ENCODE data around the gene TXNDC16.

The TXNDC16 gene

DNA sequence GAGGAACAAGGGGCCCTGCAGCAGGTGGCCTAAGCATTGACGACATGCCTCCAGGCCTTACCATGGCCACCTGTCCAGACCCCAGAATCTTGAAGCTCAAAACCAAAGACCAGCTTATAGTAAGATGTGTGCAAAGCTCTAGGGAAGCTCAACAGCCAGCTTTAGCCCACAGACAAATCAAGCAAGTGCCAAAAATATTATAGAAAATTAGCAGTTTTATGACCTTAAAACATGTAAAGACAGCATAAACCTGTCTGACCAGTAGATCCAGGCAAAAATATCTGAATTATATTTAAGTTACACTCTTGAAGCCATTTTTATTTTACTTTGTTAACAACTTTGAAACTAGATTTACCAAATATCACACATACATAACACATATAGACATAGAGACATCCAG, 90.6 kb downstream of the TXNDC16 start:
- Histone ChIP-seq H3K9me3 (ENCODE audit: low read length) (peaks cover 5% of the 10 kb centered on the region), H3K27me3 (ENCODE audit: insufficient read depth, low read length) (no peaks in the 10 kb centered on the region), H2AFZ (ENCODE audit: low read depth, low read length) (no peak overlapping the region), H3K4me3 (ENCODE audit: low read length) (no peak overlapping the region), H3K4me1 (ENCODE audit: insufficient read depth, low read length) (peaks cover 3% of the 10 kb centered on the region), H3K36me3 (ENCODE audit: insufficient read depth, low read length) (peaks cover 4% of the 10 kb centered on the region)

DNA sequence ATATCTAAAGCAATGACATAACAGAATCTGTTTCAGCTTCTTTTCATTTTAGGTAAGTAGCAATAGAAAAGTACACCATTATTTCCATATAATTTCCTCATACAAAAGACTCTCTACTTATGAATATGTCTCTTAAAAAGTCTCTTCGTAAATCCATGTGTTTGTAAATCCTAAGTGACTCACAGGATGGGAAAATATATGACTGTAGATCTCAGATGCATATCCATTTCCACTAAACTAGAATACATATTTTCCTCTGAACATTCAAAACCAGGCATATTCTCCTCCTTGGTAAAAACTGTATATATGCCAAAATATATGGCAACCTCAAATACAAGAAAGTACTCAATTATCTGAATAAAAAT, 93.6 kb downstream of the TXNDC16 start:
- H3K4me3 ChIP-seq (ENCODE audit: low read length), result no peak overlapping the region
- peaks cover 4% of the 10 kb centered on the region for H3K36me3 ChIP-seq (ENCODE audit: insufficient read depth, low read length)
- H2AFZ ChIP-seq (ENCODE audit: low read depth, low read length), result no peak overlapping the region
- H3K9me3 ChIP-seq (ENCODE audit: low read length), result peaks cover 5% of the 10 kb centered on the region
- H3K4me1 ChIP-seq (ENCODE audit: insufficient read depth, low read length), result peaks cover 3% of the 10 kb centered on the region
- no peaks in the 10 kb centered on the region for H3K27me3 ChIP-seq (ENCODE audit: insufficient read depth, low read length)

DNA sequence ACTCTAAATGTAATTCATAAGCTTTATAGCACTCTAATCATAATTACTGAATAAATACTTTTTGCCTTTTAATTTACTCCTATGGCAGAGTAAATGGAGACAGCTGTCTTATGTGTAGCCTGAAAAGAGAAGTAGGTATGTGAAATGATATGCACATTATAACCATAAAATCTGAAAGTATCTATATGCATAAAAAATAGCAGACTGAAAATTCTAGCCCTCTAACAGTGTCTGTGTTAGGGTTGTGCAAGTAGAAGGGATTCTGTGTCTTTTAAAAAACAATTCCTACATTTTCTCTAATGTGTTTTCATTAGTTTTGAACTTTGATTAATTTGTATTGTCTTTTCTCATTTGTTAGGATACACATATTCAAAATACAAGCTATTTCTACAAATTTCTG, 94.9 kb downstream of the TXNDC16 start:
- Histone ChIP-seq H3K27me3 (ENCODE audit: insufficient read depth, low read length) (no peaks in the 10 kb centered on the region), H3K4me1 (ENCODE audit: insufficient read depth, low read length) (peaks cover 3% of the 10 kb centered on the region), H3K9me3 (ENCODE audit: low read length) (peaks cover 5% of the 10 kb centered on the region), H2AFZ (ENCODE audit: low read depth, low read length) (no peak overlapping the region), H3K36me3 (ENCODE audit: insufficient read depth, low read length) (peaks cover 4% of the 10 kb centered on the region), H3K4me3 (ENCODE audit: low read length) (no peak overlapping the region)

DNA sequence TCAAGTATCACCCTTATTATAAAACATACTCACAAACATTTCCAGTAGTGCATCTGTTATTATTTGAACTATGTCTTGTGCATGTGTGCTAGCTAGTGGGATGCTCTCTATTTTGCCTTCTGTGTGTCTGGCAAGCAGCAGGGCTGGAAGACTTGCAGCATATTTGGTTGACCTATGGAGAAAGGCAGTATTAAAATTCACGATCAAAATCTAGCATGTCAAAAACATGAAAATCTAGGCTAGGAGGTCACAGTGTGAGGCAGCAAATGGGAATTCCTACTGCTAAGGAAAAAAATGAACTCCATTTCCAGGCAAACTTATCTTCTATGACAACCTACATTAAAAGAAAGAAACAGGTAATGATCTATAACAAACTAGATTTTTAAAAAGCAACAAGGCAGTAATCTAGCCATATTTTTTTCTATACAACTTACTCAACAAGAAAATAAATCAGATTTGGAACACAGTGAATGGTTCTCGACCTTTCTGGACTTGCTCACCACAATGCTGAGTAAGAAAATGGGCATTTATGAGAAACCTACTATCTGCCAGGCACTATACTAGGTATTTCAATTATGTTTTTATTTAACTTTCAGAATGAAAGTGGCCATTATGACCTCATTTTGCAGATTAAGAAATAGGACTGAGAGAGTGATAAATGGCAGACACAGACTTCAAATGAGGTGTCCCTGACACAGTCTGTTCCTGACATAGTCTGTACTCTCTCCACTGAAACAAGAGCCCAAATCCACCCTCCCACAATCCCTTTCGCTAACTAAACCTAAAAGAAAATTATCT, 96.8 kb downstream of the TXNDC16 start:
- Histone ChIP-seq H3K36me3 (ENCODE audit: insufficient read depth, low read length) (no peaks in the 10 kb centered on the region), H3K4me1 (ENCODE audit: insufficient read depth, low read length) (peaks cover 3% of the 10 kb centered on the region), H3K4me3 (ENCODE audit: low read length) (no peak overlapping the region), H3K9me3 (ENCODE audit: low read length) (no peaks in the 10 kb centered on the region), H2AFZ (ENCODE audit: low read depth, low read length) (no peak overlapping the region), H3K27me3 (ENCODE audit: insufficient read depth, low read length) (no peaks in the 10 kb centered on the region)

DNA sequence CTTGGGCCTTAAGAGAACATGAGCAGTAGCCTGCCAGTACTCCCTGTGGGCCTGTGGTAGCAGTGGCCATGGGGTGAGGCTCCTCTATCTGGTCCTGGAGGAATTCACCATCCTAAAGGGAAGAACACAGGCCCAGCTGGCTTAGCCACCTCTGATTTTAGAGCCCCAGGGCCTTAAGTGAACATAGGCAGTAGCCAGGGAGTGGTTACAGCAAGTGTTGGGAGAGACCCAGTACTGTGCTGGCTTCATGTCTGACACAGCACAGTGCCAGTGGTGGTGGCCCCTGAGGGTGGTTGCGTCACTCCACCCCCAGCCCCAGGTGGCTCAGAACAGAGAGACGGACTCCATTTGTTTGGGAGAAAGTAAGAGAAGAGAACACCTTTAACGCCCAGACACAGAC, 105.1 kb downstream of the TXNDC16 start:
- no peaks in the 10 kb centered on the region for H3K36me3 ChIP-seq (ENCODE audit: insufficient read depth, low read length)
- no peaks in the 10 kb centered on the region for H3K27me3 ChIP-seq (ENCODE audit: insufficient read depth, low read length)
- peaks cover 3% of the 10 kb centered on the region for H3K9me3 ChIP-seq (ENCODE audit: low read length)
- no peak overlapping the region for H3K4me3 ChIP-seq (ENCODE audit: low read length)
- H2AFZ ChIP-seq (ENCODE audit: low read depth, low read length), result no peak overlapping the region
- no peaks in the 10 kb centered on the region for H3K4me1 ChIP-seq (ENCODE audit: insufficient read depth, low read length)

GRCh38 chr14:52446355-52446754, 106.0 kb downstream of the TXNDC16 start:
- no peaks in the 10 kb centered on the region for H3K27me3 ChIP-seq (ENCODE audit: insufficient read depth, low read length)
- no peaks in the 10 kb centered on the region for H3K36me3 ChIP-seq (ENCODE audit: insufficient read depth, low read length)
- H3K9me3 ChIP-seq (ENCODE audit: low read length), result peaks cover 3% of the 10 kb centered on the region
- no peak overlapping the region for H2AFZ ChIP-seq (ENCODE audit: low read depth, low read length)
- H3K4me1 ChIP-seq (ENCODE audit: insufficient read depth, low read length), result no peaks in the 10 kb centered on the region
- no peak overlapping the region for H3K4me3 ChIP-seq (ENCODE audit: low read length)

DNA sequence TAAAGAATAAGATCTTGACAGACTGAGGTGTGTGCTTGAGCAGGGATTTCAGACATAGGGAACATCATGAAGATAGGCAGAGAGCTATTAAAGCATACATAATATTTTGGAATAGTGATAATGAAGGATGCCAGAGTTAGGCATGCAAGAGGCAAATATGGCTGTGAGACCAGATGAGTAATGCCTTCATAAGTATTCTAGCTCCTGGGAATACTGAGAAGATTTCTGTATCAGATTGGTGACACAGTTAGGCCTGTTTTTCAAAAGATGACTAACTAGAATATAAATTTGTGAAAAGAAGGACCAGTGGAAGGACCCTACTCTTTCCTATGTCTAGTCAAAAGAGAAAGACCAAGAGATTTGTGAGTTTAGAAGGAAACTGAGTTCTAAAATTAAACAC, 108.8 kb downstream of the TXNDC16 start:
- Histone ChIP-seq H3K4me1 (ENCODE audit: insufficient read depth, low read length) (no peaks in the 10 kb centered on the region), H3K4me3 (ENCODE audit: low read length) (no peak overlapping the region), H3K9me3 (ENCODE audit: low read length) (peaks cover 3% of the 10 kb centered on the region), H2AFZ (ENCODE audit: low read depth, low read length) (no peak overlapping the region), H3K36me3 (ENCODE audit: insufficient read depth, low read length) (no peaks in the 10 kb centered on the region), H3K27me3 (ENCODE audit: insufficient read depth, low read length) (no peaks in the 10 kb centered on the region)

DNA sequence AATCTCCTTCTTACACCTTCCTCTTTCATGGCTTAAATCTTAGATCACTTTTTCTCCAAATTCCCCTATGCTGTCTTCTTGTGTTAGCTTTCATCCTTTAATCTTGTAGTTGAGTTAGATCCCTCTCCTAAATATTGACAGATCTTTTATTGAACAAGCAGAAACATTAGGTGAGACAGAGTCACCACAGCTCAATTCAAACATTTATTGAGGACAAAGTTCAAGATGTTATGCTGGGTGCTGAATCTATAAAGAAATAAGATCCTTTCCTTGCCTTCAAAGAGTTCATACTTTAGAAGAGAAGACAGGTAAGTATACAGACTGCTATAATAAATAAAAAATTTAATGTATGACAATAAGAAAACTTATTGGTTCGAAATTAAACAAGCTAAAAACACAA, 109.7 kb downstream of the TXNDC16 start:
- Histone ChIP-seq H3K4me1 (ENCODE audit: insufficient read depth, low read length) (no peaks in the 10 kb centered on the region), H3K9me3 (ENCODE audit: low read length) (peaks cover 3% of the 10 kb centered on the region)

GRCh38 chr14:52442166-52442565, 110.1 kb downstream of the TXNDC16 start:
- peaks cover 3% of the 10 kb centered on the region for H3K36me3 ChIP-seq (ENCODE audit: insufficient read depth, low read length)

More for the DNA sequence above, 109.7 kb downstream of the TXNDC16 start:
- Histone ChIP-seq H2AFZ (ENCODE audit: low read depth, low read length) (no peak overlapping the region), H3K27me3 (ENCODE audit: insufficient read depth, low read length) (no peaks in the 10 kb centered on the region), H3K36me3 (ENCODE audit: insufficient read depth, low read length) (peaks cover 3% of the 10 kb centered on the region), H3K4me3 (ENCODE audit: low read length) (no peak overlapping the region)

DNA sequence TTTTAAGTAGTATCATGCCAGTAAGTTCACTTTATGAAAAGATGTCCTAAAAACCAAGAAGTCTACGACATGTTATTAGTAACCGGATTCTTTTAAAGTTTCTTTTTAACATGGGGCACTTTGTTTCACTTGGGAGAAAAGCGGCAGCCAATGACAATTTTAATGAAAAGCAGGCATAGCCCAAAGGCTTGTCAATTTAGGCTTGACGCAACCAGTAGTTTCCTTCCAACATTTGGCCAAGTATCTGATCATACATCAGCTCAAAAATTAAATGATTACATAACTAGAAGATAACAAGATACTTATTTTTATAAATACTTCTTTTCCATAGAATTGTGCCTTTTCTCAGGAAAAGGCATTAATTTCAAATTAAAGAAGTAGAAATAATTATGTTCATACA, 112.8 kb downstream of the TXNDC16 start:
- Histone ChIP-seq H2AFZ (ENCODE audit: low read depth, low read length) (no peak overlapping the region), H3K4me3 (ENCODE audit: low read length) (no peak overlapping the region), H3K9me3 (ENCODE audit: low read length) (no peaks in the 10 kb centered on the region), H3K4me1 (ENCODE audit: insufficient read depth, low read length) (no peaks in the 10 kb centered on the region), H3K27me3 (ENCODE audit: insufficient read depth, low read length) (no peaks in the 10 kb centered on the region), H3K36me3 (ENCODE audit: insufficient read depth, low read length) (peaks cover 3% of the 10 kb centered on the region)

More at GRCh38 chr14:52442166-52442565, 110.1 kb downstream of the TXNDC16 start:
- Histone ChIP-seq H3K9me3 (ENCODE audit: low read length) (peaks cover under 1% of the 10 kb centered on the region), H3K4me3 (ENCODE audit: low read length) (no peak overlapping the region), H2AFZ (ENCODE audit: low read depth, low read length) (no peak overlapping the region), H3K4me1 (ENCODE audit: insufficient read depth, low read length) (no peaks in the 10 kb centered on the region), H3K27me3 (ENCODE audit: insufficient read depth, low read length) (no peaks in the 10 kb centered on the region)

DNA sequence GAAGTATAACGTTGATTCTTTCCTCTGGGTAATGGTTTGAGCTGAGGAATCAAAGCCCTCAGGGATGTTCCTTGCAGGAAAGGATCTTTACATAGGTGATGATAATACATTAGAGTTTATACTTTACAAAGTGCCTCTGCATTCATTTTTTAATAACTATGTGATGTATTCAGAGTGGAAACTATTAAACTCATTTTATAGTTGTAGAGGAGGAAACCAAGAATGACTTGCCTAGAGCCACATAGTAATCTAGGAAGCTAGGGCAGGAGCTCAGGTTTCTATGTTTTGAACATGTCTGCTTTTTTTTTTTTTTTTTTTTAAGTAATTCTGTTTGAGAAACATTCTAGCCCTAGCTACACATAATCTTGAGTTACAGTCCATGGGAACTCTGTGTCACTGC, 117.3 kb downstream of the TXNDC16 start:
- Histone ChIP-seq H3K4me1 (ENCODE audit: insufficient read depth, low read length) (no peaks in the 10 kb centered on the region), H3K4me3 (ENCODE audit: low read length) (no peak overlapping the region), H3K27me3 (ENCODE audit: insufficient read depth, low read length) (no peaks in the 10 kb centered on the region), H2AFZ (ENCODE audit: low read depth, low read length) (no peak overlapping the region), H3K36me3 (ENCODE audit: insufficient read depth, low read length) (peaks cover 3% of the 10 kb centered on the region), H3K9me3 (ENCODE audit: low read length) (no peaks in the 10 kb centered on the region)

- H3K4me1 ChIP-seq (ENCODE audit: insufficient read depth, low read length), result peaks cover 9% of the 10 kb centered on the region
- no peaks in the 10 kb centered on the region for H3K27me3 ChIP-seq (ENCODE audit: insufficient read depth, low read length)
- H3K36me3 ChIP-seq (ENCODE audit: insufficient read depth, low read length), result no peaks in the 10 kb centered on the region
- no peaks in the 10 kb centered on the region for H3K9me3 ChIP-seq (ENCODE audit: low read length)
- no peak overlapping the region for H3K4me3 ChIP-seq (ENCODE audit: low read length)
- no peak overlapping the region for H2AFZ ChIP-seq (ENCODE audit: low read depth, low read length)
These were observed 121.8 kb downstream of the TXNDC16 start for GRCh38 chr14:52430474-52430873.

DNA sequence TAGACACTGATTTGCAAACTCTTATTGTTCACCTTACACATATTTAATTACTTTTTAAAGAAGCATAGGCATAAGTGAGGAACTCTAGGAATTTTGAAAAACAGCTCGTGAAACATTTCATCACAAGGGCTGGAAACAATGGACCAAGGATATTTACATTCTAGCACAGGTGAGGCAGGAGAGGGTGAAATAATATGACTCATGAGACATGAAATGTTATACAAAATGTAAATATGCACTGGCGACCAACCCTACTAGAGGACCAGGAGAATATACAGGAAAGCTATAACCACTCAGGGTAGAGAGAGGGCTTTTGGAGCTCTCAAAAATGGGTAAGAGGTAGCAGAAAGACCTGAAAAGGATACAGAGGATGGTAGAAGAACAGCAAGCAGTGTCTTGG, 122.9 kb downstream of the TXNDC16 start:
- Histone ChIP-seq H3K4me3 (ENCODE audit: low read length) (no peak overlapping the region), H3K9me3 (ENCODE audit: low read length) (no peaks in the 10 kb centered on the region), H2AFZ (ENCODE audit: low read depth, low read length) (no peak overlapping the region), H3K4me1 (ENCODE audit: insufficient read depth, low read length) (peaks cover 9% of the 10 kb centered on the region), H3K36me3 (ENCODE audit: insufficient read depth, low read length) (no peaks in the 10 kb centered on the region), H3K27me3 (ENCODE audit: insufficient read depth, low read length) (no peaks in the 10 kb centered on the region)

DNA sequence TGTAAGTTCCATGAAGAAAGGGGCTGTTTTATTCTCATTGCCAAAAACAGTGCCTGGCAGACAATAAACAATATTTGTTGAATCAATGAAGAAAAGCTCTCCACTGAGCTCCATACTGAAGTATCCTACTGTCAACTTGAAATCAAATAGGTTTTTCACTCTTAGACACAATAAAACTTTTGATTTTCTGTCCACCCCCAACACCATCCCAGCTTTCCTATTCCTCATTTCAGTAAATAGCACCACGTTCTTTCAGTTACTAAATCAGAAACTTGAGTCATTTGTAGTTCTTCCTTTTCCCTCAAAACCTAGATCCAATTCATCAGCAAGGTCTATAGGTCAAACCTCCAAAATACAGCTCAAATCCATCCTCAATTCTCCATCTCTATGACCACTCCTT, 124.8 kb downstream of the TXNDC16 start:
- Histone ChIP-seq H3K36me3 (ENCODE audit: insufficient read depth, low read length) (no peaks in the 10 kb centered on the region), H3K27me3 (ENCODE audit: insufficient read depth, low read length) (no peaks in the 10 kb centered on the region), H3K4me3 (ENCODE audit: low read length) (no peak overlapping the region), H2AFZ (ENCODE audit: low read depth, low read length) (no peak overlapping the region), H3K4me1 (ENCODE audit: insufficient read depth, low read length) (peaks cover 9% of the 10 kb centered on the region), H3K9me3 (ENCODE audit: low read length) (no peaks in the 10 kb centered on the region)

Measured in neuron (in vitro differentiated cells).